Measurements from ENCODE around the gene F2RL3.
A peak's percentile ranks its signal among the peaks of the same experiment; 100 is the strongest.

The F2RL3 gene

GRCh38 chr19:16896146-16897028 is 7.6 kb downstream of the F2RL3 start:
- DNase-seq: no peak

GRCh38 chr19:16897029-16897855 is 8.4 kb downstream of the F2RL3 start:
- peak; percentile 73 for DNase-seq

- no peak for DNase-seq
Observed at GRCh38 chr19:16897856-16898161, 9.0 kb downstream of the F2RL3 start.

GRCh38 chr19:16898361-16899015 is 9.7 kb downstream of the F2RL3 start:
- DNase-seq: no peak

GRCh38 chr19:16899566-16900075 is 10.8 kb downstream of the F2RL3 start:
- peak; percentile 35 for DNase-seq

- DNase-seq: no peak
Observed at GRCh38 chr19:16901491-16902175, 12.8 kb downstream of the F2RL3 start.

GRCh38 chr19:16902545-16902944 is 13.7 kb downstream of the F2RL3 start:
- no peak for DNase-seq

GRCh38 chr19:16903347-16903746 is 14.5 kb downstream of the F2RL3 start:
- DNase-seq: no peak

- DNase-seq: no peak
Observed at GRCh38 chr19:16904599-16904998, 15.8 kb downstream of the F2RL3 start.

- no peak for DNase-seq
Observed at GRCh38 chr19:16908759-16909158, 20.0 kb downstream of the F2RL3 start.

GRCh38 chr19:16911046-16911445 is 22.2 kb downstream of the F2RL3 start:
- DNase-seq: no peak

- no peak for DNase-seq
Observed at GRCh38 chr19:16912780-16913179, 24.0 kb downstream of the F2RL3 start.

GRCh38 chr19:16914421-16914820 is 25.6 kb downstream of the F2RL3 start:
- no peak for DNase-seq

- no peak for DNase-seq
Observed at GRCh38 chr19:16915135-16915534, 26.3 kb downstream of the F2RL3 start.

GRCh38 chr19:16915734-16916133 is 26.9 kb downstream of the F2RL3 start:
- DNase-seq: no peak

GRCh38 chr19:16917401-16917800 is 28.6 kb downstream of the F2RL3 start:
- DNase-seq: no peak

GRCh38 chr19:16919496-16919895 is 30.7 kb downstream of the F2RL3 start:
- DNase-seq: no peak

- no peak for DNase-seq
Observed at GRCh38 chr19:16920816-16921529, 32.2 kb downstream of the F2RL3 start.

GRCh38 chr19:16921766-16922591 is 33.2 kb downstream of the F2RL3 start:
- no peak for DNase-seq

GRCh38 chr19:16922592-16922934 is 33.8 kb downstream of the F2RL3 start:
- no peak for DNase-seq

- DNase-seq: no peak
Observed at GRCh38 chr19:16922949-16923348, 34.1 kb downstream of the F2RL3 start.
